Gastroesophageal sphincter (tissue), 3 donors: ENCODE measurements around the gene CDK14.

Experiments
- CTCF ChIP-seq, 4 experiments: fragments of 200-600 bp in 2 of 4; fragments of 450-650 bp in 2 of 4; sonication (generic) in 1 of 4; IDR thresholded peaks; one replicate each; pipeline ENCODE4 v1.5.1; 2017 to 2019; ENCODE audit warnings: antibody characterized with exemption in 4 of 4, mild to moderate bottlenecking in 2 of 4, moderate library complexity in 2 of 4
- EP300 ChIP-seq: sonication (generic); formaldehyde crosslinking; IDR thresholded peaks from one replicate; pipeline ENCODE4 v1.6.1; 2017; ENCODE audit warnings: antibody characterized with exemption, mild to moderate bottlenecking
- POLR2A ChIP-seq, 2 donors: fragments of 450-650 bp; IDR thresholded peaks; one replicate each; pipeline ENCODE4 v1.6.1; 2017; ENCODE audit warnings: antibody characterized with exemption in 2 of 2, mild to moderate bottlenecking in 2 of 2, moderate library complexity in 1 of 2
- POLR2AphosphoS5 ChIP-seq: sonication (generic); formaldehyde crosslinking; IDR thresholded peaks from one replicate; pipeline ENCODE4 v1.6.1; 2017; ENCODE audit warnings: antibody characterized with exemption

- TF ChIP-seq CTCF (IDR thresholded peaks at IDR 0.05) (no peak), EP300 (no peak), POLR2A (IDR thresholded peaks at IDR 0.05) (no peak), POLR2AphosphoS5 (no peak)
These were observed 632.9 kb downstream of the CDK14 start for GRCh38 chr7:91228927-91229558.
